Left ventricle myocardium superior (tissue), 1 donor: Measurements from ENCODE around the gene ANTXR1. TPM values are rescaled to one million over a fixed set of nuclear protein-coding genes. Genes with fewer than 3 reads are reported as not detected.
"Not testable (repeated sequence)": the region's sequence is repeated elsewhere in the genome, so short reads cannot be mapped to it uniquely, and the experiment has no call there.

Source experiments
- ATAC-seq: fragments of 200-7000 bp; cut with Tn5 transposase; one replicate; pipeline ENCODE4 v1.9.1; 2020; ENCODE audit warnings: mild to moderate bottlenecking, moderate library complexity
- DNase-seq: peaks from one replicate; pipeline ENCODE4 v3.0.0-alpha.2; 2020
- intact Hi-C: fragments of 100-400 bp; cut with micrococcal nuclease; formaldehyde crosslinking; loops from one replicate; pipeline ENCODE4 v1.11.0; 2022
- total RNA-seq: library from RNA; stranded (reverse); fragmentation: NEBNext Ultra II Directional; extraction: Animal tissue kit (Norgen Biotek cat#: 25700); gene quantifications from one replicate; pipeline ENCODE4 v1.2.1, GENCODE V29; 2021
- donor health status: DM: no; HTN: yes; CAD: no; lungs with severe emphysema.

The ANTXR1 gene
- total RNA-seq, 1 donor from 2014 or later, result 28.9 TPM

DNA sequence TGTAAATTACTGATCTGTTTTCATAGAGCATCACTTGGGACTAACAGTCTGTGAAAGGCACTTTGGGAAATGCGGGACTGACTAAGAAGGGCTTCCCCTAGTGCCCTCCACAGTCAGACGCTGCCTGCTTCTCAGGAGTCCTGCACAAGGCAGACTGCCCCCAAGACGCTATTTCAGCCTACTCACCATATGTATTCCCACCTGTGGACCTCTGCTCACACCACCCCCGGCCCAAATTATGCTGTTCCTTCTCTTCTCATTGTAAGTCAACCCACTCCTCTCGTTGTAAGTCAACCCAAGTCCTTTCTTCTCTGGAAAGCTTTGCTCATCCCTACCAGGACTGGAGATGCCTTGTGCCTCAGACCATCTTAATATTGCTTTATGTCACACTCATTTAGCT lies 198.7 kb downstream of the ANTXR1 start:
- no peak for DNase-seq
- no peak for ATAC-seq
- intact Hi-C loops, result no loop called here

DNA sequence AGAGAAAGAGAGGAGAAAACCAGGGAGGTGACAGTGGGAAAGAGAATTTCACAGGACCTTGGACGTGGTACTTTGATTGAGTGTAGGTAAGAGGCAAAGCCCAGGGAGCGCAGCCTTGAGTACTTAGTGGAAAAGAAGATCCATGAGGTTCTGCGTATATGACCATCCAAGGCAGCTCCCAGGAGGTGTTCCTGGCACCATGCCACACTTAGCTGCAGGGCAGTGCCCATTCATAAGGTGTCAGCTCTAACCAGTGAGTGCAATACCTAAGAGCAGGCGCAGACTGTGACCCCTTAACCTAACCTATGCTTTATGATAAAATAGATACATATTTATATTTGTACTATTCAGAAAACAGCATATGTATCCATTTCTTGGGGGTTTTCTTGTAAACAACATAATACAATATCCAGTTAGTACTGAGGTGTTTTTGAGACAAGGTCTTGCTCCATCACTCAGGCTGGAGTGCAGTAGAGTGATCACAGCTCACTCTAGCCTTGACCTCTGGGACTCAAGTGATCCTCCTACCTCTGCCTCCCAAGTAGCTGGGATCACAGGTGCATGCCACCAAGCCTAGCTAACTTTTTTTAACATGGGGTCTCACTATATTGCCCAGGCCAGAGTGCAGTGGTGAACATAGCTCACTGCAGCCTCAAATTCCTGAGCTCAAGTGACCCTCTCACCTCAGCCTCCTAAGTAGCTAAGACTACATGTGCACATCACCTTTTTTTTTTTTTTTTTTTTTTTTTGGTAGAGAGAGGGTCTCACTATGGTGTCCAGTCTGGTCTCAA lies 199.5 kb downstream of the ANTXR1 start:
- DNase-seq, result no peak
- intact Hi-C loops, result no loop called here
- no peak for ATAC-seq

DNA sequence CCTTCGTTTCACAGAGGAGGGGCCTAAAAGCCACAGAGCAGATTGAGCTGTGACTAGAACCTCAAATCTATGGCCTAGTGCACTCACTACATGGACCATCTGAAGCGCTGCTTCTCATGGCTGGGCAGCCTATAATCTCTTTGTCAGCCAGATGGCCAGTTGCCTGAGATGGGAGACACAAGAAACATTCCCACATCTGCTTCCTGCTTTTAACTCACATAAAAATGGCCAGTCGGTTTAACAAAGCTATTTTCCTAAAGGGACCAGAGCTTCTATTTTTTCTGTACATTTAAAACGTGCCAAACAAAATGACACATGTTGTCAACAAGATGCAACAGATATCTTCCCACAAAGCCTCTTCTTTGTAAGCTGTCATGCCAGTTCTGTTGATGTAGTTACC lies 200.2 kb downstream of the ANTXR1 start:
- intact Hi-C loops, result no loop called here

DNA sequence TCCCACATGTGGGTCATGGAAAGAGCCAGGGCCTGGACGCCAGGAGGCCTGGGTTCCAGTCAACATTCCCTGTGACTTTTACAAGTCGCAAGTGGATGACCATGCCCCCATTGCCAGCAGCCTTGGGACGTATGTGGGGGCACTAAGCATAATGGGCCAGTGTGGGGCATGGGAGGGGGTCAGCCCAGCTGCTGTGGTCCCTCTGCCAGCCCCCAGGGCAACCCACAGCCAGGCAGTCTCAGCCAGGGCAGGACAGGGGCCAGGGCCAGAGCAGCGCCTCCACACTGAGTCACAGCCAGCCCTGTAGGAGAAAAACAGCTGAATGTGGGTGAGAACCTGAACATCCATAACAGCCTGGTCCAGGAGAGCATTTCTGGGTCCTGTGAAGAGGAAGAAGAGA lies 200.8 kb downstream of the ANTXR1 start:
- no peak for DNase-seq
- peak; percentile 13 for ATAC-seq
- intact Hi-C loops, result no loop called here

More for the DNA sequence above, 200.2 kb downstream of the ANTXR1 start:
- ATAC-seq (peak; percentile 13), DNase-seq (no peak)

DNA sequence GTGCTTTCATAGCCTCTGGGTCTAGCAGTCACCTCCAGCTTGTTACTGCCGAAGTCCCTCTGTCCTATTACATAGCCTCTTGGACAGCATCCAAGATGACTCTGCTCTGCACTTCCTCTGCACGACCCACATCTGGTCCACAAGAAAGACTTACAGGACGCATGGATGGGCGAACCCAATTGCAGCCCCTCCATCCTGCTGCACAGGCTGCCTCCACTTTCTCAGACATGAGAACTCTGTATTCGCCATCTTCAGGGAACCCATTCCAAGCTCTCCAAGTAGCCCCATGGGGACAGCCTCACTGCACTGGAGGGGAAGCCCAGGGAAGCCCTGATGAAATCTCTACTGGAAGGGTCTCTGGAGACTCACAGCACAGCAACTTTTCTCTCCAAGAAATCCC lies 201.9 kb downstream of the ANTXR1 start:
- peak; percentile 42 for DNase-seq
- intact Hi-C loops, result no loop called here
- ATAC-seq, result peak; percentile 85

DNA sequence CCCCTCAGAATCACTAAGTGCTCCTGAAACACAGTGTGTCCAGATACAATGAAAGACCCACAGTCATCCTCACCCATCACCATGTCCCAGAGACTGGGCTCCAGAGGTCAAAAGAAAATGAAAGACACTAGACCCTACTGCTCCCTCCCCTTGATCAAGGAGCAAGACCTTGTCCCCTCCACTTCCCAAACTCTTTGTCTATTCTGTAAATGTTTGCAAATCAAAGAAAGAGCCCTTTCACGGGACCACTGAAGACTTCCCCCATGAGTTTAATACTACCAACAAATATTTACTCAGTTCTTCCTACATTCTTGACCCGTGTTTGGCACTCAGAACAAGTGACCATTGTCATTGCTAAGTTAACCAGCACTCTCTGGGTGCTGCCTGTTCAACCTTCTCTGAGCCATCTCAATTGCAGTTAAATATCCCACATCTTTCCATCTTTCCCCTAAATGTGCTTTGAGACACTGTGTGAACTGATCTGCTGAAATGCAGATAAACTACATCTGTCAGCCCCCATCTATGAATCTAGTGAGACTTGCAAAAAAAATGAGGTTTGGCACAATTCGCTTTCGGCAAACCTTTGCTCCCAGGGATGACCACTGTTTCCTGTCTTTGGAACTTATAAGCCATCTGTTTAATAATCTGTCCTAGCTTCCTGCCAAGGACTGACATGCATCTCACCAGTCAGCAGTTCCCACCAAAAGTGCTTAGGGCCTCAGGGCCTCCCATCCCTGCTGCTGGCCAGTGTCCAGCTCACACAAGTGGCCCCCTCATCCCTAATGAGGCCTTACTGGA lies 203.8 kb downstream of the ANTXR1 start:
- intact Hi-C loops, result no loop called here
- peak; percentile 57 for DNase-seq
- ATAC-seq, result peak; percentile 49

DNA sequence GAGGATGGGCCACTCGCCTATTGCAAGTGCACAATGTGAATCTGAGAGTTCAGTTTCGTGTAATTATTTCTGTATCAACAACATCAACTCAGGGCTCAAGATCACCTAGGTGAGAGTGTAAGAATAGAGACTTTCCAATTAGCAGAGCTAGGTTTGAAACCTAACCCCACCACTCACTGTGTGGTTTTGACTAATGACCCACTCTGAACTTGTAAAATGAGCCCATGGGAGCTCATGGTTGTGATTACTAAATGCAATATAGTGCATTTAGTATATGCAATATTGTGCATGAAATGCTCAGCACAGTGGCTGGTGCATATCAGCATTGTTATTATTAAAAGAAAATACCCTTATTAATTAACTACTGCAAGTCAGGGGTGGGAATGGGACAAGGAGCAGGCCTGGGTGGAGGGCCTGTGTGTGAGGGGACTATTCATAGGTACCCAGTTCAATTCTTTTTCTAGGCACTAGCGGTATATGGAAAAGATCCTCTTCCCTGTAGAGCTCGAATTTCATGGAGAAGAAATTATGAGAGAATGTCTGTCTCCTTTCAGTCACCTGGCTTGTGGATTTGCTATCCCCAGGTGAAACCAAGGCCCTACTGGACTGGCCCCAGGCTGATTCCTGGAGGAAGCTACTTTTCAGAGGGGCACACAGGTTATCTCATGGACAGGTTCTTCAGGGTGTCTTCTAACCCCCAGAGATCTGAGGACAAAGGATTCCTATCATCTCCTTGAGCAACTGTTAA lies 204.5 kb downstream of the ANTXR1 start:
- intact Hi-C loops, result no loop called here
- ATAC-seq (no peak), DNase-seq (no peak)

DNA sequence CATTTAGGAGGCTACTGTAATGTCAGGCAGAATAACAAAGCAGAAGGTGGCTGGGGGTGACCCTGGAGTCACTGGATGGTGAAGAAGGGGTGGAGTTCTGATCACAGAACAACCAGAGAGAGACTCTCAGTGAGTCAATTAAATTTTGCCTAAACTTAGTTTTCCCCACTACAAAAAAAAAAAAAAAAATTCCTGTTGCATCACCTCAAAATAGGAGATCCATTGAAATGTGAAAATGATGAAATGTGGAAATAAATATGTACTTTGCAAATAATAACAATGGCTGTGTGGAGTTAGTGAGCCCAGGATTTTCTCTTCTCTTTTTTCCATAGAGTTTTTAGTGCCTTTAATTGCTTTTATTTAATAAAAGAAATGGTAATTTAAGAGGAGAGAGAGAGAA lies 208.5 kb downstream of the ANTXR1 start:
- no peak for DNase-seq
- intact Hi-C loops, result no loop called here
- ATAC-seq, result no peak

DNA sequence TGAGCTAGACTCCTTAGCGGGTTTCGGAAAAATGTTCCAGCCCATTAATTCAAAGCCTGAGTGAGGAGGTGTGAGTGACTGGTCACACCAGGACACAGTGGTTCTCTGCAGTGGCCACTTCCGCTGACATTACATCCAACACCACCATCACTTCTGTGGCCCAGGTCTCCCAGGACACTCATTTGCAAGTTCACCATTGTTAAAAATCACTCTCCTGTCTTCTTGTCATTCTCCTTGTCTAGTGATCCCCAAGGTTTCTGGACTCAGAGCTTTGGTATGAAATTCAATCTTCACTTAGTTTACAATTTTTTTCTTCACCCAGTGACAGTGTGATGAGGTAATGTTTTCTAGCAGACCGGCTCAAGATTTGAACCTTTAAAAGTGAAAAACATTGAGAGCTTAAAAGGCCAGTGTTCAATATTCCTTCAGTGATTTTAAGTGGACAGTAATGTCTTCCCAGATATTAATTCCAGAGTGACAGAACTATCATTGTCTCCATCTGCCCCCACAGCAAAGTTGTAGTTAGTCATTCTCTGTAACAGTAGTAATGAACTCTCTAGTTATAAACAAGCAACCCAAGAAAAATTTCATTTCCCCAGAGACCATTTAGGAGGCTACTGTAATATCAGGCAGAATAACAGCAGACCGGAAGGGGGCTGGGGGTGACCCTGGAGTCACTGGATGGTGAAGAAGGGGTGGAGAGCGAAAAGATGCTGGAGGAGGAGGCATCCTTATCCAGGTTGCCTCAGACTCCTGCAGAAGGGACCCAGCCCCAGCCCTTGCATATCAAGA lies 209.2 kb downstream of the ANTXR1 start:
- ATAC-seq (peak; percentile 28), DNase-seq (no peak)
- intact Hi-C loops, result no loop called here

DNA sequence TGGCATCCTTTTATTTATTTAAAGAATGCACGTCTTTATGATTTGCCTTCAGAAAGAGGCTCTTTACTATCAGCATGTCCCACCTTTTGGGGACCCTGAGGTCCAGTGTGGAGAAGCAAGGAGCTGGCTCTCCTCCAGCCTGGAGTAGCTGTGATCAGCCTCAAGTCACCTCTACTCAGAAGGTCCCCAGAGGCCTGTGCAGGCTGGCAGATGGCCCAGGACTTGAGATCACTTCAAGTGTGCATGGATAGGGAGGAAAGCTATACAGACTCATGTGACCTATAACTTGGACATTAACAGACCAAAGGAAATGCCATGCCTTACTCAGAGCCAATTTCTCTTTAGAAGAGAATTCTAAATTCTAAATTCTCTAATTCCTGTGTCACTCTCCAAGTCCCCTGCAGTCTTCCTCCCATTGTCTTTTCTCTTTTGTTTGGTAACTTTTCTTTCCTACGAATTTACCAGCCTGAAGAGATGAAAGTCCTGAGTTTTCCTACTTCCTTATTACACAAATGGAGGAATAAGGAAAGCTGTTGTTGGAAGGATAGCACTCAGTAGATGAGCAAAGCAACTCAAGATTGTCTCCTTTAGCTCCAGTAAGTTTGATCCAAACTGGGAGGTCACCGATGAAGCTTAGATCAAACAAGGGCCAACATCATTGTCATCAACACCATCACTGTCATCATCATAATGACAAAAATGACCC lies 210.1 kb downstream of the ANTXR1 start:
- ATAC-seq, result peak; percentile 80
- DNase-seq, result peak; percentile 74
- intact Hi-C loops, result no loop called here

DNA sequence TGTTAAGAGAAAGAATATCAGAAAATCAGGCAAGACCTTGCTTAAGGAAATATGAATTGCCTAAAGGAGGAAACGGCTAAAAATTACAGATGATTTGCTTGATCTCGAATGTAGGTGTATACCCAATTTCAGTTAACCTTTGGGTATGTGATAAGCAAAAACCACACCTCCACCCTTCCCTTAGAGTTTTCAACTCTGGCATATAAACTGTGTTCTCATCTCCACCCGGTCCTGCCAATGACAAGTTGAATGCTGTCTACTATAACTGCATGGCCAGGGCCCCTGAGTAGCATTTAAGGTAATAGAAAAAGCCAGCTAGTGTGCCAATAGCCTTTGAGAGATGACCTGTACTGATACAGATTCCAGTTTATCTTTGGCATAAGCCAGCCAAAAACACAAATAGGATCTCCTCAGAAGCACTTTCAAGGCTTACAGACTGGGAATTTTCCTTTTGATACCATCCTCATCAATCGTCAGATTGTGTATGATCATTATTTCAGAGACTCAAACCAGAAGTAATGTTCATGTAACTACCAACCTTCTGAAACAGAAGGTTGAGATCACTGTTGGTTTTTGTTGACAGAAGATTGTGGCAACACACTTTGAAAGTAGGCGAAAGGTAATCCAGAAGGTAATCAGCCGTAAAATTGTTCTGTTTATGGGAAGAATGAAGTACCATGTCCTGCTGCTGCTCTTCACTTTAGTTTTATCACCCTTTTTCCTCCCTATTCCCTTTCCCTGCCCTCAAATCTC lies 211.0 kb downstream of the ANTXR1 start:
- intact Hi-C loops, result no loop called here

DNA sequence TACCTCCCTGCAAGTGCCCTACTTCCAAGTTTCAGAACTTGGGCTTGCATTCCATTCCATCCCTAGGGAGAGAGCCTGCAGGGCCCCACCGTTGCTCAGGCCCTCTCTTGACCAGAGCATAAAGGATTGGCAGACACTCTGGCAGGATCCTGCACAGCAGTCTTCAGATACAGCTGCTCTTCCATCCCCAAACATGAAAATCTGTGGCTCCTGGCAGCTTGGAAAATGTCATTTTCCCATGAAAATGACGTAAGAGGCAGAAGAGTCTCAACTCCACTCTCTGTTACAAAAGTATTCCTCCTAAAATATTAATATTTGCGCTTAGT lies 211.5 kb downstream of the ANTXR1 start:
- ATAC-seq, result peak; percentile 57
- DNase-seq, result no peak
- intact Hi-C loops, result no loop called here

More for the DNA sequence above, 211.0 kb downstream of the ANTXR1 start:
- no peak for DNase-seq
- ATAC-seq, result no peak

DNA sequence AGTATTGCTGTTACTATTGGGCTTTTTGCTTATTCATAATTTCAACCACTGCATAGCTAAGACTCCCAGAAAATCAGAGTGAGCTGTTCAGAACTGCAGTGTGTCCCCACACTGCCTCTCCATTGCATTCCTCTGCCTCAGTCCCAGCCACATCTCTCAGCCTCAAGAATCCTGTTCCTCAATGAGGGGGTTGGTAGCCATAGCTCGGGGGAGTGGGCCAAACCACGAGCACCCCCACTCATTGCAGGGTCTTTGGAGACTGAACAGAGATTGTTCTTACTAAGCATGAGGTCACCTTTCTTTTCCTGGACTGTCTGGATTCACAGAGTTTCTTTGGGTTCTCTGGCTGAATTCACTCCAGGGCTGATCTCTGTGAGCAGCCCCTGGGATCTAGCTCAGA lies 213.0 kb downstream of the ANTXR1 start:
- DNase-seq (no peak), ATAC-seq (no peak)
- intact Hi-C loops, result no loop called here

DNA sequence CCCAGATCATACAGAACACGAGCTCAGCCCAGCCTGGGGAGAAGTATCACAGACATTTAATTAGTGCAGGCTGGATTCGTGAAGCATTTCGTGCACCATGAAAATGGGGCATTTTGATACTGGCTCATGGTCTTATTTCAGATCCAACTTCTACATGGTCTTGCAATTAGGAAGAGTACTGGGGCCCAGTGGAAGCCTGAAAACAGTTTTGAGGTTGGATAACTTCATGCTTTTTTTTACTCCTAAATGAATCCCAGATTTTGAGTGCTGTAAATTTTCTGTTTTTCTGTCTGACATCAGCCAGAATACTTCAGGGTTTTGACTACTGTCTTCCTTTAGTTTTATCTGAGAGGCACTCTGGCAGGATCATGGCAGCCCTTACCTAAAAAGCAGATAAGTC lies 213.9 kb downstream of the ANTXR1 start:
- intact Hi-C loops, result no loop called here
- ATAC-seq (no peak), DNase-seq (no peak)

DNA sequence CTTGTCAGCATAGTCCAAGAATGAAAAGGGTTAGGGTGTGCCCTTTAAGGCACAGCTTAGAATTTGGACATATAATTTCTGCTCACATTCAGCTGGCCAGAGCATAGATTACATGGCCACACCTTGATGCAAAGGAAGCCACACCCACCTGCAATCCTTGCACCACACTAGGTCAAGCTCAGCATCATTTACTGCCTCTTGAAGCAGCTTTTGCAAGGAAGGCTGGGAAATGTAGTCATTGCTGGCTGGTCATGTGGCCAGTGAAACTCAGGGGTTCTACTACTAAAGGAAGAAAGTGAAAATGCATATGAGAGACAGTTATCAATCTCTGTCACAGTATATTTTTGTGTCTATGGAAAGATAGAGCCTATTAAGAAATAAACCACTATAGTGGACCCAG lies 214.7 kb downstream of the ANTXR1 start:
- no peak for ATAC-seq
- intact Hi-C loops, result no loop called here
- no peak for DNase-seq

DNA sequence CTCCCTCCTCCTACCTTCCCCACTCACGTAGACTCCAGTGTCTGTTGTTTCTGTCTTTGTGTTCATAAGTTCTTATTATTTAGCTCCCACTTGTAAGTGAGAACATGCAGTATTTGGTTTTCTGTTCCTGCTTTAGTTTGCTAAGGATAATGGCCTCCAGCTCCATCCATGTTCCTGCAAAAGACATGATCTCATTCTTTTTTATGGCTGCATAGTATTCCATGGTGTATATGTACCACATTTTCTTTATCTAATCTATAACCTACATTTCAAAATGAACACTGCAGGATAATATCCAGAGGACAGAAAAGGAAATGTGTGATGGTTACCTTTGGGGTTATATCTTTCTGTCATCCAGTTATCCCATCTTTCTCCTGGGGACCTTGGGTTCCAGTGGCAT lies 218.0 kb downstream of the ANTXR1 start:
- ATAC-seq, intact Hi-C loops, DNase-seq: not testable (repeated sequence)

DNA sequence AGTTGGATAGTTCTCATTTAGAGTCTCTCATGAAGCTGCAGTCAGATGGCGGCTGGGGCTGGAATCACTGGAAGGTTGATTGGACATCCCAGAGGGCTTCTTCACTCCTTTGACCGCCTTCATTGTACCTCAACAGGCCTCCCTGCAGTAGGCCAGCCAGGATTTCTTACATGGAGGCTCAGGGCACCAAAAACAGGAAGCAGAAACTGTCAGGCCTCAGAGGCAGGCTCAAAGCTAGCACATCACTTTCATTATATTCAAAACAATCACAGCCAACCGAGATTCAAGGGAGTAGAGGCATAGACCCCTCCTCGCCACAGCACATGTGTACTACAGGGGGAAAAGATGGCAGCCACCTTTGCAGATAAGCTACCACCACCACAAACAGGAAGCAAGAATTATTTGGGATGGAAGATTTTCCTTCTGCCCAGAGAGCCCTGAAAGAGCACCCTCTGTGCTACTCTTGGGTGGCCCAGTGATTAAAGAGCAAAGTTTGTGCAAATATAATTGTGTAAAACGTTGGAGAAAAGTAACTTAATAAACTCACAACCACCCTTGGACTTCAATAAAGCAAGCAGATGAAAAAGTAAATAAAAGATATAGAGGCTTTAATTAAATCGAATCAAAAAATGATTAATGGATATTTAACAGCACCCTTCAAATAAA lies 218.8 kb downstream of the ANTXR1 start:
- no peak for DNase-seq
- ATAC-seq, result no peak
- intact Hi-C loops, result no loop called here
